ENCODE measurements around the gene AKTIP.
A peak's percentile ranks its signal among the peaks of the same experiment; 100 is the strongest.

Gene AKTIP

GRCh38 chr16:53529513-53529912 lies 26.5 kb upstream of the AKTIP start:
- POLR2A ChIA-PET = interaction anchor here (1.4 kb wide), 1 partner anchor 26 kb away, joined by 4 read pairs; no protein-coding TSS in a partner anchor
- no peak for DNase-seq (ENCODE audit: extremely low spot score)
- peak; percentile 60 for TF ChIP-seq PKNOX1 (IDR thresholded peaks at IDR 0.05)
- no peak for TF ChIP-seq ELF4 (IDR thresholded peaks at IDR 0.05)
- CTCF ChIA-PET = interaction anchor here (0.6 kb wide), 1 partner anchor 276 kb away, joined by 5 read pairs; no protein-coding TSS in a partner anchor

- POLR2A ChIA-PET = no interaction called here
- DNase-seq (ENCODE audit: extremely low spot score) = no peak
- CTCF ChIA-PET = no interaction called here
- TF ChIP-seq FOXA1 (IDR thresholded peaks at IDR 0.05) (no peak), FOXK2 (IDR thresholded peaks at IDR 0.05) (no peak), L3MBTL2 (conservative IDR thresholded peaks at IDR 0.05) (no peak), SP1 (IDR thresholded peaks at IDR 0.05) (no peak), SUZ12 (IDR thresholded peaks at IDR 0.05) (no peak), NFRKB (IDR thresholded peaks at IDR 0.05) (no peak), CTBP1 (IDR thresholded peaks at IDR 0.05; ENCODE audit: borderline replicate concordance) (no peak), HDGF (IDR thresholded peaks at IDR 0.05; ENCODE audit: borderline replicate concordance) (no peak), LEF1 (IDR thresholded peaks at IDR 0.05; ENCODE audit: borderline replicate concordance) (no peak)
These were observed 25.8 kb upstream of the AKTIP start for GRCh38 chr16:53528797-53529196.

GRCh38 chr16:53523971-53524548 lies 21.1 kb upstream of the AKTIP start:
- POLR2A ChIA-PET = no interaction called here
- CTCF ChIA-PET = no interaction called here
- no peak for TF ChIP-seq ZNF384 (IDR thresholded peaks at IDR 0.05)
- TF ChIP-seq SP1 (IDR thresholded peaks at IDR 0.05) = no peak
- no peak for TF ChIP-seq NFRKB (IDR thresholded peaks at IDR 0.05)
- no peak for TF ChIP-seq CTBP1 (IDR thresholded peaks at IDR 0.05; ENCODE audit: borderline replicate concordance)
- TF ChIP-seq TARDBP (IDR thresholded peaks at IDR 0.05) = no peak
- no peak for TF ChIP-seq ARNT (IDR thresholded peaks at IDR 0.05)
- TF ChIP-seq BHLHE40 (IDR thresholded peaks at IDR 0.05; ENCODE audit: borderline replicate concordance) = no peak
- no peak for TF ChIP-seq SUZ12 (IDR thresholded peaks at IDR 0.05)
- no peak for TF ChIP-seq FOXK2 (IDR thresholded peaks at IDR 0.05)
- no peak for TF ChIP-seq HDGF (IDR thresholded peaks at IDR 0.05; ENCODE audit: borderline replicate concordance)
- no peak for DNase-seq (ENCODE audit: extremely low spot score)

GRCh38 chr16:53523126-53523804 lies 20.3 kb upstream of the AKTIP start:
- no peak for TF ChIP-seq SP1 (IDR thresholded peaks at IDR 0.05)
- TF ChIP-seq PKNOX1 (IDR thresholded peaks at IDR 0.05) = no peak
- no peak for TF ChIP-seq HDGF (IDR thresholded peaks at IDR 0.05; ENCODE audit: borderline replicate concordance)
- TF ChIP-seq NFRKB (IDR thresholded peaks at IDR 0.05) = no peak
- TF ChIP-seq ARNT (IDR thresholded peaks at IDR 0.05) = no peak
- TF ChIP-seq FOXA1 (IDR thresholded peaks at IDR 0.05) = no peak
- no peak for TF ChIP-seq ELF4 (IDR thresholded peaks at IDR 0.05)
- TF ChIP-seq L3MBTL2 (conservative IDR thresholded peaks at IDR 0.05) = no peak
- TF ChIP-seq FOXK2 (IDR thresholded peaks at IDR 0.05) = no peak
- POLR2A ChIA-PET = no interaction called here
- CTCF ChIA-PET = no interaction called here
- DNase-seq (ENCODE audit: extremely low spot score) = no peak

GRCh38 chr16:53519417-53520091 lies 16.5 kb upstream of the AKTIP start:
- TF ChIP-seq ZNF384 (IDR thresholded peaks at IDR 0.05) (no peak), FOXA1 (IDR thresholded peaks at IDR 0.05) (no peak), BHLHE40 (IDR thresholded peaks at IDR 0.05; ENCODE audit: borderline replicate concordance) (no peak), CTBP1 (IDR thresholded peaks at IDR 0.05; ENCODE audit: borderline replicate concordance) (no peak), NFRKB (IDR thresholded peaks at IDR 0.05) (no peak), FOXK2 (IDR thresholded peaks at IDR 0.05) (no peak), SUZ12 (IDR thresholded peaks at IDR 0.05) (no peak), LEF1 (IDR thresholded peaks at IDR 0.05; ENCODE audit: borderline replicate concordance) (no peak), HDGF (IDR thresholded peaks at IDR 0.05; ENCODE audit: borderline replicate concordance) (no peak), ARNT (IDR thresholded peaks at IDR 0.05) (no peak), L3MBTL2 (conservative IDR thresholded peaks at IDR 0.05) (no peak), ELF4 (IDR thresholded peaks at IDR 0.05) (no peak), FOXM1 (IDR thresholded peaks at IDR 0.05; ENCODE audit: borderline replicate concordance) (no peak), PKNOX1 (IDR thresholded peaks at IDR 0.05) (no peak), SP1 (IDR thresholded peaks at IDR 0.05) (no peak), TARDBP (IDR thresholded peaks at IDR 0.05) (no peak)
- ChIA-PET POLR2A (no interaction called here), CTCF (interaction anchor here (1.0 kb wide), 1 partner anchor 9 kb away, joined by 6 read pairs; no protein-coding TSS in a partner anchor)
- no peak for DNase-seq (ENCODE audit: extremely low spot score)

All from HEK293T (cell line).